ENCODE measurements around the gene USP22. TPM values are rescaled to one million over a fixed set of nuclear protein-coding genes. Genes with fewer than 3 reads are reported as not detected.

Gene USP22
- total RNA-seq, 2 donors from 2014 or later, result 130 to 154 TPM

DNA sequence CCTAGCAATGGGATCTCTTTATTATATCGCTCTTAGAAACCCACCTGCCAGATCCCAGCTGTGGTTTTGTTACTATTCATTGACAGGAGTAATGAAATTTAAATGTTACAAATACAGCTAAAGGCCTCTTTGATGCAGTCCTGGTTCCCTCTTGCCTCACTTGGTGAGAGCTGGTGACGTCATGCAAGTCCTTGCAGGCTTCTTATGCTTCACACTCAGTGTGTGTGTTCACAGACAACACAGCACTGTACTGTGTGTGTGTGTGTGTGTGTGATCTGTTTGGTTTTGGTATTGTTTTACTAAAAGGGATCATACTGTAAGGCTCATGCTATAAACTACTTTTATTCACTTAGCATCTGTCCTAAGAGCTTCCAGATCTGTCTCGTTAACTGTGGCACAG, 75.0 kb downstream of the USP22 start:
- no peak for DNase-seq (ENCODE audit: low spot score)
- no peaks in the 10 kb centered on the region for H3K36me3 ChIP-seq
- H3K4me1 ChIP-seq (ENCODE audit: control insufficient read depth in 1 of 2, low read depth in 2 of 2), result no peaks in the 10 kb centered on the region

DNA sequence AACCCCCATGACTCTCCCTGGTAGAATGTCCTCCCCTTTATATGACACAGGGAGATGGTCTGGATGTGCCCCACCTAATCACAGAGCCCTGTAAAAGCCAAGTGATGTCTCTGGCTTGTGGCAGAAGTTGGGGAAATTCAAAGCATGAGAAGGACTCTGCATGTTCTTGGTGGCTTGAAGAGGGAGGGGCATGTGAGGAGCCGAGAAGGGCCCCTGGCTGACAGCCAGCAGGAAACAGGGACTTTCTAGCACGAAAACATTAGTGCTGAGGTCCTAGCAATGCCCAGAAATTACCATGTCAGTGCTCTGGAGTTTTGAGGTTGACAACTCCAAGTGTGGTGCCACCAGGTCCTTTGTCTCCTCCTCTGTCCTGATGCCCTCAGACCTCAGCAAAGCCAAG, 75.9 kb downstream of the USP22 start:
- TF ChIP-seq, protein P1, sequence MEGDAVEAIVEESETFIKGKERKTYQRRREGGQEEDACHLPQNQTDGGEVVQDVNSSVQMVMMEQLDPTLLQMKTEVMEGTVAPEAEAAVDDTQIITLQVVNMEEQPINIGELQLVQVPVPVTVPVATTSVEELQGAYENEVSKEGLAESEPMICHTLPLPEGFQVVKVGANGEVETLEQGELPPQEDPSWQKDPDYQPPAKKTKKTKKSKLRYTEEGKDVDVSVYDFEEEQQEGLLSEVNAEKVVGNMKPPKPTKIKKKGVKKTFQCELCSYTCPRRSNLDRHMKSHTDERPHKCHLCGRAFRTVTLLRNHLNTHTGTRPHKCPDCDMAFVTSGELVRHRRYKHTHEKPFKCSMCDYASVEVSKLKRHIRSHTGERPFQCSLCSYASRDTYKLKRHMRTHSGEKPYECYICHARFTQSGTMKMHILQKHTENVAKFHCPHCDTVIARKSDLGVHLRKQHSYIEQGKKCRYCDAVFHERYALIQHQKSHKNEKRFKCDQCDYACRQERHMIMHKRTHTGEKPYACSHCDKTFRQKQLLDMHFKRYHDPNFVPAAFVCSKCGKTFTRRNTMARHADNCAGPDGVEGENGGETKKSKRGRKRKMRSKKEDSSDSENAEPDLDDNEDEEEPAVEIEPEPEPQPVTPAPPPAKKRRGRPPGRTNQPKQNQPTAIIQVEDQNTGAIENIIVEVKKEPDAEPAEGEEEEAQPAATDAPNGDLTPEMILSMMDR (IDR thresholded peaks at IDR 0.05), result no peak
- ATAC-seq (ENCODE audit: insufficient number of reproducible peaks, low FRiP score, low read depth) (no peak), DNase-seq (ENCODE audit: low spot score) (no peak)
- H3K36me3 ChIP-seq, result no peaks in the 10 kb centered on the region
- H3K4me1 ChIP-seq (ENCODE audit: control insufficient read depth in 1 of 2, low read depth in 2 of 2), result no peaks in the 10 kb centered on the region
- no peaks in the 10 kb centered on the region for H3K27me3 ChIP-seq (replicated peaks; ENCODE audit: insufficient read depth)
- H3K27ac ChIP-seq, result no peak overlapping the region
- no peak overlapping the region for H3K4me3 ChIP-seq
- H3K9me3 ChIP-seq, result no peaks in the 10 kb centered on the region

More for the DNA sequence above, 75.0 kb downstream of the USP22 start:
- Histone ChIP-seq H3K9me3 (no peaks in the 10 kb centered on the region), H3K27ac (no peak overlapping the region), H3K27me3 (replicated peaks; ENCODE audit: insufficient read depth) (no peaks in the 10 kb centered on the region), H3K4me3 (no peak overlapping the region)
- TF ChIP-seq, protein P1 (IDR thresholded peaks at IDR 0.05), result no peak
- ATAC-seq (ENCODE audit: insufficient number of reproducible peaks, low FRiP score, low read depth), result no peak

GRCh38 chr17:20965492-20965891, 77.3 kb downstream of the USP22 start:
- Histone ChIP-seq H3K9me3 (no peaks in the 10 kb centered on the region), H3K4me3 (no peak overlapping the region), H3K27ac (no peak overlapping the region), H3K36me3 (no peaks in the 10 kb centered on the region), H3K27me3 (replicated peaks; ENCODE audit: insufficient read depth) (no peaks in the 10 kb centered on the region), H3K4me1 (ENCODE audit: control insufficient read depth in 1 of 2, low read depth in 2 of 2) (no peaks in the 10 kb centered on the region)
- ATAC-seq (ENCODE audit: insufficient number of reproducible peaks, low FRiP score, low read depth), result no peak
- no peak for DNase-seq (ENCODE audit: low spot score)
- TF ChIP-seq, protein P1 (IDR thresholded peaks at IDR 0.05), result no peak

DNA sequence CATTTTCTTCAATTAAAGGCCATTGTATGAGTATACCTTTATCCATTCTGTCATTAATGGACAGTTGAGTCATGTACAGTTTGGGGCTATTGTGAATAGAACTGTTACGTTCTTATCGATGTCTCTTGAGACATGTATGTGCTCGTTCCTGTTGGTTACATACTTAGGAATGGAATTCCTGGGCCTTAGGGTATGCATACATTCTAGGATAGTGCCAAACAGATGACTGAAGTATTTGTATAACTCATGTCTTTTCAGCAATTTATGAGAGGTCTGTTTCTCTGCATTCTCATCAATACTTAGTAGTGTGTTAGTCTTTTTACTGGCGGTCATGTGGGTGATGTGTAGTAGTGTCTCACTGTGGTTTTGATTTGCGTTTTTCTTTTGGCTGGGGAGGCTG, 81.2 kb downstream of the USP22 start:
- ATAC-seq (ENCODE audit: insufficient number of reproducible peaks, low FRiP score, low read depth) (no peak), DNase-seq (ENCODE audit: low spot score) (no peak)
- Histone ChIP-seq H3K9me3 (no peaks in the 10 kb centered on the region), H3K4me3 (no peak overlapping the region), H3K27ac (no peak overlapping the region), H3K27me3 (replicated peaks; ENCODE audit: insufficient read depth) (no peaks in the 10 kb centered on the region), H3K4me1 (ENCODE audit: control insufficient read depth in 1 of 2, low read depth in 2 of 2) (no peaks in the 10 kb centered on the region), H3K36me3 (no peaks in the 10 kb centered on the region)
- TF ChIP-seq, protein P1 (IDR thresholded peaks at IDR 0.05), result no peak

DNA sequence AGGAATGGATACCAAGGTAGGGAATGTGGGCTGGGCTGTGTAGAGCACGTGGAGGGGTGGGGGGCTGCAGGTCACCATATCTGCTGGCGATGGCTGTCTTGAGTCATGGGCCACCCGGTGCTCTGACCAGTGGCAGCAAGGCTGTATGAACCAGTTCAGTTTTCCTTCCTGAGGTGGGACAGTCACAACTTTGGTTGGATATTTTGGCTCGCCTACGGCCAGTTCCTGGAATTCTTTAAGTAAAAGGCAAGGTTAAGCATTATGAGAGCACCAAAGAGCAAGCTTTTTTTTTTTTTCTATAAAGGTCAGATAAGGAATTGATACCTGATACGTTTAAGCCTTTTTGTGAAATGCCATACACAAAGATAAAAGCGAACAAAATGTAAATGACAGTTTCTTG, 81.9 kb downstream of the USP22 start:
- ATAC-seq (ENCODE audit: insufficient number of reproducible peaks, low FRiP score, low read depth) (no peak), DNase-seq (ENCODE audit: low spot score) (no peak)
- no peaks in the 10 kb centered on the region for H3K27me3 ChIP-seq (replicated peaks; ENCODE audit: insufficient read depth)
- H3K4me1 ChIP-seq (ENCODE audit: control insufficient read depth in 1 of 2, low read depth in 2 of 2), result no peaks in the 10 kb centered on the region
- no peaks in the 10 kb centered on the region for H3K36me3 ChIP-seq
- H3K4me3 ChIP-seq, result no peak overlapping the region
- TF ChIP-seq, protein P1 (IDR thresholded peaks at IDR 0.05), result no peak
- no peak overlapping the region for H3K27ac ChIP-seq
- H3K9me3 ChIP-seq, result no peaks in the 10 kb centered on the region
